D721Med (cell line): ENCODE results near the gene EXT2.

Experiments
- DNase-seq: peaks from one replicate; pipeline ENCODE4 v3.0.0; 2011; ENCODE audit warnings: low spot score; ENCODE audit not compliant: insufficient read length
- FAIRE-seq: peaks from 2 replicates; lab custom pipeline; 2011; peaks lifted over from hg19 to GRCh38; lab: Jason Lieb, UNC
- TF ChIP-seq, protein P1 (sequence below): IDR thresholded peaks from 2 replicates; pipeline ENCODE4 v1.5.1; 2012; ENCODE audit warnings: mild to moderate bottlenecking, control low read depth; ENCODE audit not compliant: insufficient read depth; ENCODE audit errors: missing control alignments

Gene EXT2

GRCh38 chr11:44279483-44279882 lies 184.0 kb downstream of the EXT2 start:
- TF ChIP-seq, protein P1, sequence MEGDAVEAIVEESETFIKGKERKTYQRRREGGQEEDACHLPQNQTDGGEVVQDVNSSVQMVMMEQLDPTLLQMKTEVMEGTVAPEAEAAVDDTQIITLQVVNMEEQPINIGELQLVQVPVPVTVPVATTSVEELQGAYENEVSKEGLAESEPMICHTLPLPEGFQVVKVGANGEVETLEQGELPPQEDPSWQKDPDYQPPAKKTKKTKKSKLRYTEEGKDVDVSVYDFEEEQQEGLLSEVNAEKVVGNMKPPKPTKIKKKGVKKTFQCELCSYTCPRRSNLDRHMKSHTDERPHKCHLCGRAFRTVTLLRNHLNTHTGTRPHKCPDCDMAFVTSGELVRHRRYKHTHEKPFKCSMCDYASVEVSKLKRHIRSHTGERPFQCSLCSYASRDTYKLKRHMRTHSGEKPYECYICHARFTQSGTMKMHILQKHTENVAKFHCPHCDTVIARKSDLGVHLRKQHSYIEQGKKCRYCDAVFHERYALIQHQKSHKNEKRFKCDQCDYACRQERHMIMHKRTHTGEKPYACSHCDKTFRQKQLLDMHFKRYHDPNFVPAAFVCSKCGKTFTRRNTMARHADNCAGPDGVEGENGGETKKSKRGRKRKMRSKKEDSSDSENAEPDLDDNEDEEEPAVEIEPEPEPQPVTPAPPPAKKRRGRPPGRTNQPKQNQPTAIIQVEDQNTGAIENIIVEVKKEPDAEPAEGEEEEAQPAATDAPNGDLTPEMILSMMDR = no peak
- FAIRE-seq = no peak
- no peak for DNase-seq

- DNase-seq (no peak), FAIRE-seq (no peak)
- TF ChIP-seq, protein P1 = no peak
These were observed 184.8 kb downstream of the EXT2 start for GRCh38 chr11:44280257-44280656.

DNA sequence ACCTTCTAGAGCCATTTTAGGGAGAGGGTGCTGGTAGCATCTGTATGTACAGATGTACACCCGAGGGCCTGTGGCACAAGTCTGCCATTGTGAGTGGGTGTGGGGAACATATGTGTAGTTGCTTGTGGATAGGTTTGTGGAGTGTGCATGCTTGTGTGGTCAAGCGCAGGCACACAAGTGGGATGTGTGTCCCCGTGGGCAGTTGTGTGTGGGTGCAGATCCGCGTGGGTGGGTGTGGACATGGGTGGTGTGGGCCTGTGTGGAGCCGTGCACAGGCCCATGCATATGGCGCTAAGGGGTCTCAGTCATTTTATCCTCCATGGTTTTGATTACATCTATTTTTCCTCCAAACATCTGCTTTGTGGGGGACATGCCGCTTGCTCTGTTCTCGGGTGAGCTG lies 185.7 kb downstream of the EXT2 start:
- TF ChIP-seq, protein P1 = no peak
- no peak for FAIRE-seq
- no peak for DNase-seq

DNA sequence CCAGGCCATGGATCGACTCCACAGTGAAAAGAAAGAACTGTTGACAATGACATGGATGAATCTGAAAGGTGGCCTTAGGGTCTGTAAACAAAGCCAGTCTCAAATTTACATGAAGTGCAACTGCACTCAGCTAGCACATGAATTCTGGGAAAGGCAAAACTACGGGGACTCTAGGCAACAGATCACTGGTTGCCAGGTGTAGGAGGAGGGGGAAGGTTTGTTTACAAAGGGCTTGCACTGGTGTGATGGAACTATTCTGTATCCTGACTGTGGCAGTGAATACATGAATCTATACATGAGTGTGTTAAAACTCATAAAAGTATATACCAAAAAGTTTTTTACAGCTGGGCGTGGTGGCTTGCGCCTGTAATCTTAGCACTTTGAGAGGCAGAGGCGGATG lies 187.1 kb downstream of the EXT2 start:
- TF ChIP-seq, protein P1 = no peak
- no peak for DNase-seq

DNA sequence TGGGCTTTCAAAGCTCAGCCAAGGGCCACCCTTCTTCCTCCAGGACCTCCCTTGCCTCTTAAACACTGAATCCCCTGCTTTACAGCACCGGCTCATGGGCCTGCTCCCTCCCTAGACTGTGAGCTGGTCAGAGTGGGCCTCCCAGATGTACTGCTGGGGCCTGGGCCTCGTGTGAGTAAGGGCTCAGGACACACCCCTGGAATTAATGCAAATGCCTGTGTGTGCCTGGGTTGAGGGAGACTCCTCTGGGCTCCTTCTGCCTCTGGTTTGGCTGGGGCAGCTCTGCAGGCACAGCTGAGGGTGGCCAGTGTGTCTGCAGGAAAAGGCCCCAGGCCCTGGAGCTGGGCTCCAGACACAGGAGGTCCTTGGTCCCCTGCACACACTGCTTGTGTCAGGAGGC lies 190.3 kb downstream of the EXT2 start:
- DNase-seq = no peak
- TF ChIP-seq, protein P1 = no peak
- FAIRE-seq = no peak

More for the DNA sequence above, 187.1 kb downstream of the EXT2 start:
- FAIRE-seq = no peak

- FAIRE-seq = no peak
- DNase-seq = peak; percentile 73
- TF ChIP-seq, protein P1 = peak; percentile 95
These were observed 190.9 kb downstream of the EXT2 start for GRCh38 chr11:44286268-44286880.

GRCh38 chr11:44286911-44287310 lies 191.4 kb downstream of the EXT2 start:
- DNase-seq (no peak), FAIRE-seq (no peak)
- TF ChIP-seq, protein P1 = no peak
